Measurements from ENCODE around the gene CDC42SE2.

DNA sequence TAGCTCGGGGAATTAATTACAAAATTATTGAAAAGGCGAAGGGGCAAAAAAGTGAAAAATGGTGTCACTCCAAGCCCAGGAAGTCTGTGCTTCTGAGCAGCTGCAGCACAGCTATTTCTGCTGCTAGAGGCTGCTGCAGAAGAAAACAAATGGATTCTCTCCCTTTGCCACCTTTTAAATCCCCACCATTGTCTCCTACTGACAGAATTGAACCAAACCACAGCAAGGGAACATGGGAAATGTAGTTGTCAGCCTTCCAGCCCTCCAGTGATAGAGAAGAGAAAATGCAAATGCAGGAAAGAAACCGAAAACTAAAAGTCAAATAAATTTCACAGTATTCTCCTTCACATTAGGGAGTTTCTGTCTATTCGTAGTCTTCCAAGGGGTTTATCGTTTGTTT lies 33.4 kb upstream of the CDC42SE2 start:
- TF ChIP-seq, protein P1, sequence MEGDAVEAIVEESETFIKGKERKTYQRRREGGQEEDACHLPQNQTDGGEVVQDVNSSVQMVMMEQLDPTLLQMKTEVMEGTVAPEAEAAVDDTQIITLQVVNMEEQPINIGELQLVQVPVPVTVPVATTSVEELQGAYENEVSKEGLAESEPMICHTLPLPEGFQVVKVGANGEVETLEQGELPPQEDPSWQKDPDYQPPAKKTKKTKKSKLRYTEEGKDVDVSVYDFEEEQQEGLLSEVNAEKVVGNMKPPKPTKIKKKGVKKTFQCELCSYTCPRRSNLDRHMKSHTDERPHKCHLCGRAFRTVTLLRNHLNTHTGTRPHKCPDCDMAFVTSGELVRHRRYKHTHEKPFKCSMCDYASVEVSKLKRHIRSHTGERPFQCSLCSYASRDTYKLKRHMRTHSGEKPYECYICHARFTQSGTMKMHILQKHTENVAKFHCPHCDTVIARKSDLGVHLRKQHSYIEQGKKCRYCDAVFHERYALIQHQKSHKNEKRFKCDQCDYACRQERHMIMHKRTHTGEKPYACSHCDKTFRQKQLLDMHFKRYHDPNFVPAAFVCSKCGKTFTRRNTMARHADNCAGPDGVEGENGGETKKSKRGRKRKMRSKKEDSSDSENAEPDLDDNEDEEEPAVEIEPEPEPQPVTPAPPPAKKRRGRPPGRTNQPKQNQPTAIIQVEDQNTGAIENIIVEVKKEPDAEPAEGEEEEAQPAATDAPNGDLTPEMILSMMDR (IDR thresholded peaks at IDR 0.05), result no peak
- no peak for TF ChIP-seq POLR2A (IDR thresholded peaks at IDR 0.05)

Data from adrenal gland (tissue), 5 donors.